Measurements from ENCODE around the gene ZNF557. TPM values are rescaled to one million over a fixed set of nuclear protein-coding genes. Genes with fewer than 3 reads are reported as not detected.

ZNF557 gene
- total RNA-seq, 5 donors from 2014 or later (not counting 1 experiment from before 2014, with no cell fraction given), result 12.7 to 28.2 (median 24.6) TPM

DNA sequence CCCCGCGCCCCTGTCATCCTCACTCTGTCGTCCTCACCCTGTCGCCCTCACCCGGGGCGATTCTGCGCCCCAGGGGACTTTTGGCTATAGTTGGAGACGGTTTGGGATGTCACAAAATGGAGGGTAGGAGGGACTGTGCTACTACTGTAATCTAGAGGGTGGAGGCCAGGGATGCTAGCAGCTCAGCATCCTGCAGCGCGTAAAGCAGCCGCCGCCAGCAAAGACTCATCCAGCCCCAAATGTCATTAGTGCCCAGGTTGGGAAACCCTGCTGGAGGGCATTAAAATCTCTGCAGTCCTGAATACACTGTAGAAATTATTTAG lies 362 bp downstream of the ZNF557 start:
- Mint-ChIP-seq H3K4me3 (peak overlapping the region; percentile 94 to 99 (median 95)), H3K27ac (peak overlapping the region; percentile 89 to 94), H3K4me1 (peaks cover 11 to 35% (median 31%) of the 10 kb centered on the region in 3 donors), H3K36me3 (peaks cover 21% of the 10 kb centered on the region), H3K9me3 (no peaks in the 10 kb centered on the region), H3K27me3 (no peaks in the 10 kb centered on the region)
- Histone ChIP-seq H3K4me3 (ENCODE audit: control insufficient read depth in 1 of 2, extremely low read depth in 1 of 2, low read length in 1 of 2) (peak overlapping the region; percentile 86 to 98), H3K27me3 (replicated peaks in 1 of 2; ENCODE audit: control insufficient read depth in 2 of 2, extremely low read depth in 1 of 2, insufficient read depth in 2 of 2, low read length in 1 of 2) (no peaks in the 10 kb centered on the region), H3K27ac (ENCODE audit: low read length) (peak overlapping the region; percentile 82), H3K4me1 (ENCODE audit: control insufficient read depth in 1 of 2, extremely low read depth in 1 of 2, insufficient read depth in 2 of 2, low read length in 2 of 2) (peaks cover 6 to 20% of the 10 kb centered on the region in 2 experiments), H3K9me3 (no peaks in the 10 kb centered on the region), H3K36me3 (ENCODE audit: control insufficient read depth in 2 of 2, extremely low read depth in 1 of 2, insufficient read depth in 1 of 2, low read length in 1 of 2) (peaks cover 0 to 37% of the 10 kb centered on the region in 2 donors)
- WGBS (ENCODE audit: insufficient coverage), result 3% methylated on average over 10 of the region's 12 CpGs
- ChIA-PET POLR2A (interaction anchor here (0.6 to 1.0 kb wide), 4 partner anchors 30 to 310 kb away, joined by 3 to 7 read pairs (median 6); partner anchors contain the start of gene VAV1 (in 1 of the 2)), CTCF (interaction anchor here in 1 of 2 donors (1.0 to 2.3 kb wide), 7 partner anchors 30 to 1266 kb away, joined by 3 to 13 read pairs (median 4); partner anchors contain the start of genes ALKBH7, PET100 and XAB2)
- ATAC-seq (replicated peaks in 1 of 4) (peak; percentile 8 to 18 (median 12)), DNase-seq (peak in 11 of 35 experiments; percentile 4 to 27 (median 11))

DNA sequence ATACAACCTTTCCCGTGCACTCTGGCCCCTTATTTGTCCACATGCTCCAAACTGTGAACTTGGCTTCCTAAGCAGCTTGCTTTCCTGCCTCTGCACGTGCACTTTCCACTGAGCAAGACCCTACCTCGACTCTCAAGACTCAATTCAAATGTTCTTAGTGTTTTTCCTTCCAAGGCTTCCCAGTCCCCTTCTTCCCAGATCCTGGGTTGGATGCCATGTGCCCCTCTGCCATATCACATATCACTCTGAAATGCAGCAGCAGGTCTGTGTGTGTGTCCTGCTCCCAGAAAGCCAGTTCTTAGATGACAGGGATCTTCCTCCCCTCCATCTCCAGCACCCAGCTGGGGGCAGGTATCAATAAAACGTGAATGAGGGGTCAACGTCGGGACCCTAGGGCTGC lies 3.0 kb downstream of the ZNF557 start:
- H3K4me3 ChIP-seq (ENCODE audit: control insufficient read depth in 1 of 2, extremely low read depth in 1 of 2, low read length in 1 of 2), result no peak overlapping the region
- WGBS (ENCODE audit: insufficient coverage), result 100% methylated on average over 3 of the region's 6 CpGs
- Mint-ChIP-seq H3K9me3 (peaks cover 0 to 7% (median 5%) of the 10 kb centered on the region in 3 donors), H3K4me1 (peaks cover 11 to 35% (median 31%) of the 10 kb centered on the region in 3 donors), H3K36me3 (peaks cover 43% of the 10 kb centered on the region), H3K27ac (peak overlapping the region in 1 of 2 donors; percentile 25), H3K4me3 (peak overlapping the region; percentile 10 to 64 (median 37)), H3K27me3 (no peaks in the 10 kb centered on the region)
- H3K9me3 ChIP-seq, result peaks cover 10% of the 10 kb centered on the region
- H3K36me3 ChIP-seq (ENCODE audit: control insufficient read depth in 2 of 2, extremely low read depth in 1 of 2, insufficient read depth in 1 of 2, low read length in 1 of 2), result peaks cover 15 to 64% of the 10 kb centered on the region in 2 donors
- DNase-seq (no peak), ATAC-seq (replicated peaks in 1 of 4) (no peak)
- ChIA-PET POLR2A (interaction anchor here in 1 of 2 donors (0.6 kb wide), 1 partner anchor 135 kb away, joined by 5 read pairs; no protein-coding TSS in a partner anchor), CTCF (no interaction called here)
- H3K27me3 ChIP-seq (replicated peaks in 1 of 2; ENCODE audit: control insufficient read depth in 2 of 2, extremely low read depth in 1 of 2, insufficient read depth in 2 of 2, low read length in 1 of 2), result no peaks in the 10 kb centered on the region
- H3K4me1 ChIP-seq (ENCODE audit: control insufficient read depth in 1 of 2, extremely low read depth in 1 of 2, insufficient read depth in 2 of 2, low read length in 2 of 2), result peaks cover 6 to 20% of the 10 kb centered on the region in 2 experiments
- no peak overlapping the region for H3K27ac ChIP-seq (ENCODE audit: low read length)

DNA sequence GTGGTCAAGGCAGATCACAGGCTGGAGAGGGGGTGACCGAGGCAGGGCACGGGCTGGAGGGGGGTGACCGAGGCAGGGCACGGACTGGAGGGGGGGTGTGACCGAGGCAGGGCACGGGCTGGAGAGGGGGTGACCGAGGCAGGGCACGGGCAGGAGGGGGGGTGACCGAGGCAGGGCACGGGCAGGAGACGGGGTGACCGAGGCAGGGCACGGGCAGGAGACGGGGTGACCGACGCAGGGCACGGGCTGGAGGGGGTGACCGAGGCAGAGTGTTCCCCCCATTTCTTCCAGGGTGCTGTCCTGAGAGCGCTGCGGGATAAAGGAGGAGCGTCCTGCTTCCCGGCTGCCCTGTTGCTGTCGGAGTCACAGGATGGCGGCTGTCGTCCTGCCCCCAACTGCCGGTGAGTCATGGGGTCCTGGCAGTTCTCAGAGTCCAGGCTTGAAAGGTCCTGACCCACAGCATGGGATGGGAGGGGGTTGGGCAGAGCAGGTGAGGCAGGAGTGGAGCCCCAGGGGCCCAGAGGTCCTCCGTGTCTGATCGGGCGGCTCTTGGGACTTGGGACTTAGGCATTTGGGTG lies 5.3 kb downstream of the ZNF557 start:
- H3K4me3 ChIP-seq (ENCODE audit: control insufficient read depth in 1 of 2, extremely low read depth in 1 of 2, low read length in 1 of 2), result no peak overlapping the region
- 100% methylated on average over 26 of the region's 29 CpGs for WGBS (ENCODE audit: insufficient coverage)
- H3K9me3 ChIP-seq, result peaks cover 20% of the 10 kb centered on the region
- no peak for ATAC-seq (replicated peaks in 1 of 4)
- Mint-ChIP-seq H3K27me3 (no peaks in the 10 kb centered on the region), H3K4me1 (peaks cover 6 to 25% (median 24%) of the 10 kb centered on the region in 3 donors), H3K27ac (no peak overlapping the region), H3K9me3 (peaks cover 3 to 23% (median 18%) of the 10 kb centered on the region in 3 donors), H3K36me3 (peaks cover 64% of the 10 kb centered on the region), H3K4me3 (no peak overlapping the region)
- ChIA-PET POLR2A (no interaction called here), CTCF (no interaction called here)
- H3K36me3 ChIP-seq (ENCODE audit: control insufficient read depth in 2 of 2, extremely low read depth in 1 of 2, insufficient read depth in 1 of 2, low read length in 1 of 2), result peaks cover 21 to 86% of the 10 kb centered on the region in 2 donors
- DNase-seq, result no peak
- H3K27ac ChIP-seq (ENCODE audit: low read length), result no peak overlapping the region
- peaks cover 6 to 10% of the 10 kb centered on the region in 2 experiments for H3K4me1 ChIP-seq (ENCODE audit: control insufficient read depth in 1 of 2, extremely low read depth in 1 of 2, insufficient read depth in 2 of 2, low read length in 2 of 2)
- no peaks in the 10 kb centered on the region for H3K27me3 ChIP-seq (replicated peaks in 1 of 2; ENCODE audit: control insufficient read depth in 2 of 2, extremely low read depth in 1 of 2, insufficient read depth in 2 of 2, low read length in 1 of 2)

DNA sequence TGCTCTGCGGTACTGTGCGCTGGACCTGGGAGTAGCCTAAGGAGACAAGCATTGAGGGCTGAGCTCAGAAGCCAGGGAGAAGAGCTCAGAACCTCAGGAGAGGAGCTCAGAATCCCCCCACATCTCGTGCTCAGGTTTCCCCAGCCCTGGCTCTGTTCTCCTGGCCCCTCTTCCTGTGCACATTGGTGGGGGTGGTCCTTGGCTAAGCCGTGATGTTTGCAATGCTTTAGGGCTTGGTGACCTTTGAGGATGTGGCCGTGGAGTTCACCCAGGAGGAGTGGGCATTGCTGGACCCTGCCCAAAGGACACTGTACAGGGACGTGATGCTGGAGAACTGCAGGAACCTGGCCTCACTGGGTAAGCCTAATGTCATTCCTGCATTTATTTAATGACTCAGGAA lies 6.6 kb downstream of the ZNF557 start:
- H3K4me3 Mint-ChIP-seq, result no peak overlapping the region
- DNase-seq (no peak), ATAC-seq (replicated peaks in 1 of 4) (no peak)
- no peaks in the 10 kb centered on the region for H3K4me1 ChIP-seq (ENCODE audit: control insufficient read depth in 1 of 2, extremely low read depth in 1 of 2, insufficient read depth in 2 of 2, low read length in 2 of 2)
- H3K36me3 Mint-ChIP-seq, result peaks cover 78% of the 10 kb centered on the region
- H3K4me1 Mint-ChIP-seq, result peaks cover 6 to 12% (median 12%) of the 10 kb centered on the region in 3 donors
- H3K27ac Mint-ChIP-seq, result no peak overlapping the region
- no peak overlapping the region for H3K27ac ChIP-seq (ENCODE audit: low read length)
- H3K36me3 ChIP-seq (ENCODE audit: control insufficient read depth in 2 of 2, extremely low read depth in 1 of 2, insufficient read depth in 1 of 2, low read length in 1 of 2), result peaks cover 33 to 91% of the 10 kb centered on the region in 2 donors
- H3K4me3 ChIP-seq (ENCODE audit: control insufficient read depth in 1 of 2, extremely low read depth in 1 of 2, low read length in 1 of 2), result no peak overlapping the region
- ChIA-PET POLR2A (no interaction called here), CTCF (interaction anchor here in 1 of 2 donors (0.5 kb wide), 1 partner anchor 437 kb away, joined by 3 read pairs; no protein-coding TSS in a partner anchor)
- H3K27me3 ChIP-seq (replicated peaks in 1 of 2; ENCODE audit: control insufficient read depth in 2 of 2, extremely low read depth in 1 of 2, insufficient read depth in 2 of 2, low read length in 1 of 2), result no peaks in the 10 kb centered on the region
- 93% methylated on average over 3 of the region's 6 CpGs for WGBS (ENCODE audit: insufficient coverage)
- peaks cover 3 to 24% (median 23%) of the 10 kb centered on the region in 3 donors for H3K9me3 Mint-ChIP-seq
- H3K27me3 Mint-ChIP-seq, result no peaks in the 10 kb centered on the region
- H3K9me3 ChIP-seq, result peaks cover 32% of the 10 kb centered on the region

DNA sequence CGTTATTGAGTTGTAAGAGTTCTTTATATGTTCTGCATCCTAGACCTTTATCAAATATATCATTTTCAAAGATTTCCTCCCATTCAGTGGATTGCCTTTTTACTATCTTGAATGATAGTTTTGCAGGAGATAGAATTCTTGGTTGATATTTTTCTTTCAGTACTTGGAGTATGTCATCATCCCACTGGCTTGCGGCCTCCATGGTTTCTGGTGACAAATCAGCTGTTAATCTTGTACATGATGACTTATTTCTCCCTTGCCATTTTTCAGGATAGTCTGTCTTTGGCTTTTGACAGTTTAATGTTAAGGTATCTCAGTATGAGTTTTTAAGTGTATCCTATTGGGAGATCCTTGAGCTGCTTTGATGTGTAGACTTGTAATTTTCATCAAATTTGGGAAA lies 8.5 kb downstream of the ZNF557 start:
- DNase-seq (no peak), ATAC-seq (replicated peaks in 1 of 4) (no peak)
- no peak overlapping the region for H3K27ac ChIP-seq (ENCODE audit: low read length)
- POLR2A ChIA-PET, result no interaction called here
- CTCF ChIA-PET, result no interaction called here
- Mint-ChIP-seq H3K36me3 (peaks cover 83% of the 10 kb centered on the region), H3K27me3 (no peaks in the 10 kb centered on the region), H3K9me3 (peaks cover 7 to 32% (median 31%) of the 10 kb centered on the region in 3 donors), H3K4me3 (peak overlapping the region in 2 of 3 donors; percentile 12 to 21), H3K4me1 (peaks cover 0 to 3% (median 3%) of the 10 kb centered on the region in 3 donors), H3K27ac (no peak overlapping the region)
- no peaks in the 10 kb centered on the region for H3K27me3 ChIP-seq (replicated peaks in 1 of 2; ENCODE audit: control insufficient read depth in 2 of 2, extremely low read depth in 1 of 2, insufficient read depth in 2 of 2, low read length in 1 of 2)
- no CpG with 5 or more reads among the region's 2 CpGs for WGBS (ENCODE audit: insufficient coverage)
- H3K9me3 ChIP-seq, result peaks cover 38% of the 10 kb centered on the region
- H3K36me3 ChIP-seq (ENCODE audit: control insufficient read depth in 2 of 2, extremely low read depth in 1 of 2, insufficient read depth in 1 of 2, low read length in 1 of 2), result peaks cover 50 to 97% of the 10 kb centered on the region in 2 donors
- H3K4me3 ChIP-seq (ENCODE audit: control insufficient read depth in 1 of 2, extremely low read depth in 1 of 2, low read length in 1 of 2), result peak overlapping the region in 1 of 2 donors; percentile 32
- no peaks in the 10 kb centered on the region for H3K4me1 ChIP-seq (ENCODE audit: control insufficient read depth in 1 of 2, extremely low read depth in 1 of 2, insufficient read depth in 2 of 2, low read length in 2 of 2)

DNA sequence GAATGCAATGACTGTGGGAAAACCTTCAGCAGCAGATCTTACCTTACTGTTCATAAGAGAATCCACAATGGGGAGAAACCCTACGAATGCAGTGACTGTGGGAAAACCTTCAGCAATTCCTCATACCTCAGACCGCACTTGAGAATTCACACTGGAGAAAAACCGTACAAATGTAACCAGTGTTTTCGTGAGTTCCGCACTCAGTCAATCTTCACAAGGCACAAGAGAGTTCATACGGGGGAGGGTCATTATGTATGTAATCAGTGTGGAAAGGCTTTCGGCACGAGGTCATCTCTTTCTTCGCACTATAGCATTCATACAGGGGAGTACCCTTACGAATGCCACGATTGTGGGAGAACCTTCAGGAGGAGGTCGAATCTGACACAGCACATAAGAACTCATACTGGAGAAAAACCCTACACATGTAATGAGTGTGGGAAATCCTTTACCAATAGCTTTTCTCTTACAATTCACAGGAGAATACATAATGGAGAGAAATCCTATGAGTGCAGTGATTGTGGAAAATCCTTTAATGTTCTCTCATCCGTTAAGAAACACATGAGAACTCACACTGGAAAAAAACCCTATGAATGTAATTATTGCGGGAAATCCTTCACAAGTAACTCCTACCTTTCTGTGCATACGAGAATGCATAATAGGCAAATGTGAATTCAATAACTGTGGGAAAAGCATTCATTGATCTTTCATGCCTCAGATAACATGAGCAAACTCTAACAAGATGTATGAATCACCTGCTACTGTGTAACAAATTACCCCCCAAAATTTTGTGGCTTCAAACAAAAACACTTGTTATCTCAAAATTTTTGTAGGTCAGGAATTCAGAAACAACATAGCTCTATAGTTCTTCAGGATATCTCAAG lies 13.8 kb downstream of the ZNF557 start:
- ChIA-PET CTCF (no interaction called here), POLR2A (no interaction called here)
- no peak overlapping the region for H3K27ac Mint-ChIP-seq

More for the DNA sequence above, 13.8 kb downstream of the ZNF557 start:
- Histone ChIP-seq H3K9me3 (peaks cover 44% of the 10 kb centered on the region), H3K4me1 (ENCODE audit: control insufficient read depth in 1 of 2, extremely low read depth in 1 of 2, insufficient read depth in 2 of 2, low read length in 2 of 2) (no peaks in the 10 kb centered on the region), H3K27me3 (replicated peaks in 1 of 2; ENCODE audit: control insufficient read depth in 2 of 2, extremely low read depth in 1 of 2, insufficient read depth in 2 of 2, low read length in 1 of 2) (no peaks in the 10 kb centered on the region), H3K4me3 (ENCODE audit: control insufficient read depth in 1 of 2, extremely low read depth in 1 of 2, low read length in 1 of 2) (peak overlapping the region in 1 of 2 donors; percentile 17), H3K27ac (ENCODE audit: low read length) (no peak overlapping the region), H3K36me3 (ENCODE audit: control insufficient read depth in 2 of 2, extremely low read depth in 1 of 2, insufficient read depth in 1 of 2, low read length in 1 of 2) (peaks cover 41 to 64% of the 10 kb centered on the region in 2 donors)
- H3K27me3 Mint-ChIP-seq, result no peaks in the 10 kb centered on the region
- peaks cover 0 to 2% (median 0%) of the 10 kb centered on the region in 3 donors for H3K4me1 Mint-ChIP-seq
- ATAC-seq (replicated peaks in 1 of 4) (no peak), DNase-seq (no peak)
- H3K9me3 Mint-ChIP-seq, result peaks cover 7 to 37% (median 36%) of the 10 kb centered on the region in 3 donors
- H3K4me3 Mint-ChIP-seq, result no peak overlapping the region
- WGBS (ENCODE audit: insufficient coverage), result 100% methylated on average over 1 of the region's 15 CpGs
- H3K36me3 Mint-ChIP-seq, result peaks cover 71% of the 10 kb centered on the region

All from T-cell (primary cell).